Duodenal mucosa (tissue), 2 donors: ENCODE results near the gene HNRNPUL1.

ENCODE experiments used
- H3K27ac ChIP-seq: one replicate; pipeline ENCODE4 v1.7.0; 2013; ENCODE audit warnings: low read depth, low read length
- H3K27me3 ChIP-seq, 2 donors: one replicate each; pipeline ENCODE4 v1.7.0; 2013; ENCODE audit warnings: low read length in 2 of 2, control low read depth in 1 of 2; ENCODE audit not compliant: insufficient read depth in 2 of 2, control insufficient read depth in 1 of 2
- H3K36me3 ChIP-seq, 2 donors: one replicate each; pipeline ENCODE4 v1.7.0; 2013; ENCODE audit warnings: low read length in 2 of 2, control low read depth in 1 of 2; ENCODE audit not compliant: insufficient read depth in 2 of 2, control insufficient read depth in 1 of 2
- H3K4me1 ChIP-seq, 2 donors: one replicate each; pipeline ENCODE4 v1.7.0; 2013; ENCODE audit warnings: low read length in 2 of 2, control low read depth in 1 of 2; ENCODE audit not compliant: insufficient read depth in 2 of 2, control insufficient read depth in 1 of 2
- H3K4me3 ChIP-seq, 2 donors: one replicate each; pipeline ENCODE4 v1.7.0; 2013; ENCODE audit warnings: low read length in 2 of 2, low read depth in 1 of 2
- H3K9ac ChIP-seq, 2 donors: one replicate each; pipeline ENCODE4 v1.7.0; 2013; ENCODE audit warnings: low read length in 2 of 2, low read depth in 1 of 2
- H3K9me3 ChIP-seq, 2 donors: one replicate each; pipeline ENCODE4 v1.7.0; 2013; ENCODE audit warnings: low read length in 2 of 2, control low read depth in 1 of 2; ENCODE audit not compliant: control insufficient read depth in 1 of 2

Gene HNRNPUL1

DNA sequence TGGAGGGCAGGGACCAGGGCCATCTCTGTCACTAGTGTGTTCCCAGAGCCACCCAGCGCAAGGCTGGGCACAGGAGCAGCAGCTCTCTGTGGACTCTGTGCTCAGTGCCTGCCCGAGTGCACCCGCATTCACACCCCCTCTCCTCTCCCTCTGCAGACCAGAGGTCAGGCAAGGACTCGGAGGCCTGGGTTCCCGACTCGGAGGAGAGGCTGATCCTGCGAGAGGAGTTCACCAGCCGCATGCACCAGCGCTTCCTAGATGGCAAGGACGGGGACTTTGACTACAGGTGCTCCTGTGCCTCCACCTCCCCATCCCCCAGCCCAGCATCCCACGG lies 56.0 kb downstream of the HNRNPUL1 start:
- Histone ChIP-seq H3K36me3 (peaks cover 43 to 52% of the 10 kb centered on the region in 2 donors), H3K9me3 (no peaks in the 10 kb centered on the region), H3K27ac (no peak overlapping the region), H3K27me3 (no peaks in the 10 kb centered on the region), H3K4me1 (peaks cover 22 to 27% of the 10 kb centered on the region in 2 donors), H3K4me3 (no peak overlapping the region), H3K9ac (no peak overlapping the region)

DNA sequence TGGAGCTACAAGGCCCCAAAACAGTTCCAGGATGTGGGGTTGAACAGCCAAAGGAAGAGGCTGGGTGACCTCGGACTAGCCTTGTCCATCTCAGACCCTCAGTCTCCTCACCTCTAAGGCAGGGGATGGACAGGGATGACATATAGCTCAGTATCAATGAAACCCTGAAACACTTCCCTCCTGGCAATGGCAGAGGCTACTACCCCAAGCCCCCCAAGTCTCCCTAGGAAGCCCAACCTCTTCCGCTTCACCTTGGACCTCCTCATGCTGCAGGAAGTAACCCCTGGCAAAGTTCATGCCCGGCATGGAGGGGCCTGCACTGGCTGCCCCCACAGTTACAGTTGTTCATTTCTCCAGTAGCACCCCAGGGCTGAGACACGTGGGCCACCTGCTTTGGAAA lies 56.4 kb downstream of the HNRNPUL1 start:
- Histone ChIP-seq H3K9ac (no peak overlapping the region), H3K27ac (no peak overlapping the region), H3K4me1 (peaks cover 22 to 30% of the 10 kb centered on the region in 2 donors), H3K36me3 (peaks cover 43 to 52% of the 10 kb centered on the region in 2 donors), H3K27me3 (peaks cover 0 to 2% of the 10 kb centered on the region in 2 donors), H3K4me3 (no peak overlapping the region), H3K9me3 (no peaks in the 10 kb centered on the region)

DNA sequence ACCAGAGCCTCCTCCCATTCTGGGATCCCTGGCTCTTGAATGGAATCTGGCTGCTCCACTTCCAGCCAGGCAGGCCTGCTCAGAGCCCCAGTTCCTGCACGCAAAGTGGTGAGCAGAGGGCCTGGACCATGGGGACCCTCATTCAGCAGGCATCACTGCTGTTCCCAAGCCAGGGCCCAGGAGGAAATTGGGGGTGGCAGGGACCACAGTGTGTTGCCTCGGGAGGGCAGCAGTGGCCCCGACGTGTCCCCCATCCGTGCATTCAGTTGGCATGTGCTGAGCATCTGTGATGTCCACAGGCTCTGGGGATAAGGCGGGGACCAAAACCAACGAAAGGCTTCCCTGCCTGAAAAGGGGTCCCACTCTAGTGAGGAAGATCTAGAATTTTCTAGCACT lies 57.0 kb downstream of the HNRNPUL1 start:
- H3K4me3 ChIP-seq: no peak overlapping the region
- peaks cover 5 to 8% of the 10 kb centered on the region in 2 donors for H3K27me3 ChIP-seq
- no peak overlapping the region for H3K9ac ChIP-seq
- peaks cover 38 to 47% of the 10 kb centered on the region in 2 donors for H3K36me3 ChIP-seq
- H3K9me3 ChIP-seq: no peaks in the 10 kb centered on the region
- no peak overlapping the region for H3K27ac ChIP-seq
- peaks cover 24 to 36% of the 10 kb centered on the region in 2 donors for H3K4me1 ChIP-seq

DNA sequence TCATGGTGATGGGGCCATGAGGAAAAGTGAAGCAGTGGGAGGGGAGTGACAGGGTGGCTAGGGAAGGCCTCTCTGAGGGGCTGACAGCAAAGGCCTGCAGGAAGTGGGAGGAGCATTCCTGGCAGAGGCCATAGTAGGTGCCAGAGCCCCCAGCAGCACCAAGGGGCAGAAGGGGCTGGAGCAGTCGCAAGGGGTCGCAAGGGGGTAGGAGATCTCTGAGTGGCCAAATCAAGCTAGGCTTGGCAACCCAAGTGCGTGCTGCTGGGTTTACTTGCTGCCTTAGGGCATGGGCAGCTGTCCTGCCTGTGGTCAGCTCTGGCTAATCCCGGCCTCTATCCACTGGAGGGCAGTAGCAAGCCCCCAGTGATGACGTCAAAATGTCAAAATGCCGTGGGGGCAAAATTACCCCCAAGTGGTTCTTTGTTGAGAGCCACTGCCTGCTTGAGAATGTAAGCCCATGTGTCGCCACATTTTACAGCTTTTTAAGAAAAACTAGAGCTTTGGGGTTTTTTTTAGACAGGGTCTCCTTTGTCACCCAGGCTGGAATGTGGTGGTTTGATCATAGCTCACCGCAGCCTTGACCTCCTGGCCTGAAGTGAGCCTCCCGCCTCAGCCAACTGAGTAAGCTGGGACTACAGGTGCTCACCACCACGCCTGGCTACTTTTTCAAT lies 57.6 kb downstream of the HNRNPUL1 start:
- peaks cover 8 to 9% of the 10 kb centered on the region in 2 donors for H3K27me3 ChIP-seq
- H3K9ac ChIP-seq: no peak overlapping the region
- no peak overlapping the region for H3K27ac ChIP-seq
- H3K9me3 ChIP-seq: no peaks in the 10 kb centered on the region
- H3K36me3 ChIP-seq: peaks cover 33 to 42% of the 10 kb centered on the region in 2 donors
- no peak overlapping the region for H3K4me3 ChIP-seq
- H3K4me1 ChIP-seq: peaks cover 29 to 42% of the 10 kb centered on the region in 2 donors

DNA sequence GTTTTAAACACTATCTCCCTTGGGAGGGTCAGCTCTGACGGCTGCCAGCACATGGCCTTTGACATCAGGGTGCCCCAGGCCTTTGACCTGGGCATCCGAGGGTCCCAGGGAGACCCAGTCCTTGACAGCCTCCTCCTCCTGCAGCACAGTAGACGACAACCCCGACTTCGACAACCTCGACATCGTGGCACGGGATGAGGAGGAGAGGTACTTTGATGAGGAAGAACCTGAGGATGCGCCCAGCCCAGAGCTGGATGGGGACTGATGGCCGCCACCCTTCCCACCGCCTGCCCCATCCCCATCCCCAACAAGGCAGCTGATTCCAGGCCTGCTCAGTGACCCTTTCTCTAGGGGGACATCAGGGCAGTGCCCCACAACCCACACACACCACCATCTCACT lies 58.3 kb downstream of the HNRNPUL1 start:
- H3K4me3 ChIP-seq: no peak overlapping the region
- peaks cover 26 to 35% of the 10 kb centered on the region in 2 donors for H3K36me3 ChIP-seq
- peaks cover 8 to 9% of the 10 kb centered on the region in 2 donors for H3K27me3 ChIP-seq
- peaks cover 36 to 49% of the 10 kb centered on the region in 2 donors for H3K4me1 ChIP-seq
- H3K27ac ChIP-seq: peak overlapping the region; percentile 71
- H3K9me3 ChIP-seq: no peaks in the 10 kb centered on the region
- peak overlapping the region in 1 of 2 donors; percentile 36 for H3K9ac ChIP-seq

DNA sequence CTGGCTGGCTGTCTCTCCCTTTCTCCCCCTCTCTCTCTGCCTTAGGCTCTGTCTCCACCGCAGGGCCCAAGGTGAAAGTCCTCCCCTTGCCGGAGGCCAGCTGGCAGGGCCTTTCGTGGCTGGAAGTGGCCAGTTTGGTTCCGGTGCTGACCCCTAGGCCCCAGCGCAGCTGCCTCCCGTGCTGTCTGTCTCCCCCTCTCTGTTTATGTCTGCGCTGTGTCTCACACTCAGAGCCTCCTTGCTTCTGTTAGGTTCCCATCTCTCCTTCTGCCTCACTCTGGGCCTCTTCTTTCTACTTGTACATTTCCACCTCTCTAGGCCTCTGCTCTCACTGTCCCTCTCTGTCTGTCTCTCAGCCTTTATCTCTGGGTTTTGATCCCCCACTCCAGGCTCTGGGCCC lies 58.9 kb downstream of the HNRNPUL1 start:
- Histone ChIP-seq H3K4me1 (peaks cover 42 to 55% of the 10 kb centered on the region in 2 donors), H3K36me3 (peaks cover 25 to 35% of the 10 kb centered on the region in 2 donors), H3K27me3 (peaks cover 9 to 11% of the 10 kb centered on the region in 2 donors), H3K27ac (peak overlapping the region; percentile 71), H3K9ac (peak overlapping the region in 1 of 2 donors; percentile 36), H3K9me3 (no peaks in the 10 kb centered on the region), H3K4me3 (no peak overlapping the region)

DNA sequence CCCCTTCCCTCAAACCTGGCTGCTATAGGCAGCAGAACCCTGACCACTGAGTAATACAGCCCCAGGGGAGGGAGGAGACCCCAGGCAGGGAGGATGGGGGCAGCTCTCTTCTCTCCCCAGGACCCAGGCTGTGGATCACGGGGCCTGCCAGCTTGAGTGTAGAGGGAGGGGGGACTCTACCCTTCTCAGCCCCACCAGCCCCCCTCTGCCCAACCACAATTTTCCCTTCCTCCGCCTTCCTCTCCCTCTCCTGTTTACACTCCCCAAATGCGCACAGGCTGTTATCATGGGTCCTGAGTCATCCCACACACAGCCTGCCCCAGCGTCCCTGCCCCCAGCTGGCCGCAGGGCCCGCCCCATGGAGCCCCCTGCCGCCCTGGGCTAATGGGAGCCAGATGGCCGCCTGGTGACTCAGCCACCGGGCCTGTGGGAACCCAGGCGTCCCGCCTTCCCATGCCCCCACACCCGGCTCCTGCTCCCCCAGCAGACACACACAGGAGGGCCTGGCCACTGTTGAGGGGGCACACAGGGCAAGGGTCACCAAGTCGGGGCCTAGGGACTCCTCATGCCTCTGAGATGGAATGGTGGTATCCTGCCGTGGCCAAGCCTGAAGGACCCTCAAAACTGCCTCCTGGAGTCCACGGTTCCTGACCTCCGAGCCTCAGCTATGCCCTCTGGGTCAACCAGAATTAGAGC lies 59.4 kb downstream of the HNRNPUL1 start:
- Histone ChIP-seq H3K4me1 (peaks cover 47 to 60% of the 10 kb centered on the region in 2 donors), H3K27ac (peak overlapping the region; percentile 72), H3K9me3 (no peaks in the 10 kb centered on the region), H3K27me3 (peaks cover 9 to 12% of the 10 kb centered on the region in 2 donors), H3K36me3 (peaks cover 21 to 31% of the 10 kb centered on the region in 2 donors), H3K9ac (peak overlapping the region in 1 of 2 donors; percentile 36), H3K4me3 (no peak overlapping the region)

DNA sequence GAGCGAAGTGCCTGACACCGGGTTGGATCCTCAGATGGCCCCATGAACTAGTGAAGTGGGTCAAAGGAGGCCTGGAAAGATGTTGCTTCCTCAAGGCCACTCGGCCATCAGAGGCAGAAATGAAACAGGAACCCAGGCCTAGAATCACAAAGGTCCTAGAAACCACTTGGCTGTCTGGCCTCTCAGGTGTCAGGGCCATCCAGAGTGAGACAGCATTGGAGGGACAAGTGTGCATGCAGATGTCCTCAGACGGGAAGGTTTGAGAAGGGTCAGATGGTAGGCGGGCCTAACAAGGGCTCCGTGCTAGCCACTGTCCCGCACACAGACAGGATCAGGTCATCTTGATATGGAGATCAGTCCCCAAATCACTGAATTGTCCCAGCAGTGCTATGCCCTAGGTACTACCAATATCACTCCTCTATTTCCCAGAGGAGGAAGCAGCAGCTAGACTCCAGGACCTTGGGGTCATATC lies 60.1 kb downstream of the HNRNPUL1 start:
- H3K4me1 ChIP-seq: peaks cover 49 to 67% of the 10 kb centered on the region in 2 donors
- H3K36me3 ChIP-seq: peaks cover 14 to 24% of the 10 kb centered on the region in 2 donors
- H3K27ac ChIP-seq: peak overlapping the region; percentile 72
- H3K27me3 ChIP-seq: peaks cover 9 to 12% of the 10 kb centered on the region in 2 donors
- no peak overlapping the region for H3K4me3 ChIP-seq
- H3K9me3 ChIP-seq: no peaks in the 10 kb centered on the region
- peak overlapping the region in 1 of 2 donors; percentile 26 for H3K9ac ChIP-seq

DNA sequence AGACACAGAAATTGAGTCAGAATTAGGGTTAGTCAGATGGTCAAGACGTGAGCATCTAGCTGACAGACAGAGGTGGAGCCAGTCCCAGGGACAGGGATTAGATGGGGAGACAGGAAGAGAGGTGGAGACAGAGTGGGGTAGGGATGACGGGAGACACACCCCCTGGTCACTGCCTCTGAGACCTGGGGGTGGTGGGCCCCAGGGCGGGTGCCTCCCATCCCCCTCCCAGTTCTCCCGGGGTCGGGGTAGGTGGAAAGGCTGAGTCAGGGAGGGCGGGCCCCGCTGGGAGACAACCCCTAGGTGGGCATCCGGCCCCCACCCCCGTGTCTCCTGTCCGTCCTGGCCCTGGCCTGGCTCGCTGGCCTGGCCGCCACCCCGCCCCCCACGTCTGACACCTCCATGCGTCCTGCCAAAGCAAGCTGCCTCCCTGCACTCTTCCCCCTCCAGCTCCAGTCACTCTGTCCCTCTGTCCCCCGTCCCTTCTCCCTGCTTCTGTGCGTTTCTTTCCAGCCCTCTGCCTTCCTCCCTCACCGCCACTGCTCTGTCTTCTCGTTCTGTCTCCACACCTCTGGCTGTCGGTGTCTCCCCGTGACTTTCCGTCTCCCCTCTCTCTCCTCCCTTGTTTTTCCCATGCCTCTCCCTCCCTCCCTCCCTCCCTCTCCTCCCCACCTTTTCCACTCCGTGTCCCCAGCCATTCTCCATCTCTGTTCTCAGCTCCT lies 60.9 kb downstream of the HNRNPUL1 start:
- Histone ChIP-seq H3K27ac (peak overlapping the region; percentile 30), H3K9me3 (no peaks in the 10 kb centered on the region), H3K4me1 (peaks cover 49 to 68% of the 10 kb centered on the region in 2 donors), H3K36me3 (peaks cover 12 to 17% of the 10 kb centered on the region in 2 donors), H3K4me3 (peak overlapping the region in 1 of 2 donors; percentile 27), H3K9ac (no peak overlapping the region), H3K27me3 (peaks cover 9 to 12% of the 10 kb centered on the region in 2 donors)

DNA sequence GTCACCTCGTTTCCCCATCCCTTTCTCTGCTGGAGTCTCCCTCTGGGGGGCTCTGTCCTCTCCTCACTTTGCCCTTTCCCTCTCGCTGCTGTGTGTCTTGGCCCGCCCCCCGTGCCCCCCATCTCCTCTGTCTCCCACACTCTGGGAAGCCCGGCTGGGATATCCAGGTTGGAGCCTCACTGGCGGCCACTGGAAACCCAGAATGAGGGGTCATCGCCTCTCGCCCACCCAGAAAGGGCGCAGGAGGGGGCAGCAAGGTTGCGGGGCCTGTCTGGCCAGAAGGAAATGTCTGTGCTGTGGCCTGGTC lies 61.4 kb downstream of the HNRNPUL1 start:
- Histone ChIP-seq H3K36me3 (peaks cover 7 to 16% of the 10 kb centered on the region in 2 donors), H3K4me1 (peaks cover 49 to 71% of the 10 kb centered on the region in 2 donors)

More for the DNA sequence above, 61.4 kb downstream of the HNRNPUL1 start:
- Histone ChIP-seq H3K27ac (no peak overlapping the region), H3K27me3 (peaks cover 9 to 15% of the 10 kb centered on the region in 2 donors), H3K9me3 (no peaks in the 10 kb centered on the region), H3K9ac (peak overlapping the region in 1 of 2 donors; percentile 40), H3K4me3 (peak overlapping the region in 1 of 2 donors; percentile 27)
